K562 (cell line): ENCODE results near the gene RC3H2. TPM values are rescaled to one million over a fixed set of nuclear protein-coding genes. Genes with fewer than 3 reads are reported as not detected.
A peak's percentile ranks its signal among the peaks of the same experiment; 100 is the strongest.

Source experiments
- CC2D1A ChIP-seq: fragments of 450-650 bp; IDR thresholded peaks from 2 replicates; pipeline ENCODE4 v1.6.1; 2017; ENCODE audit warnings: mild to moderate bottlenecking
- CHD2 ChIP-seq: IDR thresholded peaks from 2 replicates; pipeline ENCODE4 v1.6.1; 2011; ENCODE audit warnings: low read depth, low read length
- CSDE1 ChIP-seq, 2 experiments: fragments of 450-650 bp; IDR thresholded peaks; 2 replicates each; pipeline ENCODE4 v1.6.1; 2016; ENCODE audit warnings: mild to moderate bottlenecking in 1 of 2
- DIDO1 ChIP-seq: fragments of 450-650 bp; IDR thresholded peaks from 2 replicates; pipeline ENCODE4 v1.6.1; 2016; ENCODE audit warnings: low read depth, missing biosample characterization, missing genetic modification characterization
- DNMT1 ChIP-seq: fragments of 450-650 bp; IDR thresholded peaks from 2 replicates; pipeline ENCODE4 v1.6.1; 2016; ENCODE audit warnings: antibody characterized with exemption, mild to moderate bottlenecking
- EZH2 ChIP-seq: IDR thresholded peaks from 2 replicates; pipeline ENCODE4 v1.6.1; 2012; ENCODE audit warnings: low read depth, mild to moderate bottlenecking, inconsistent platforms, low read length, borderline replicate concordance
- GABPA ChIP-seq: fragments of 200-800 bp; sonication (Bioruptor generic); conservative IDR thresholded peaks from 2 replicates; pipeline ENCODE4 v1.6.1; 2016; ENCODE audit warnings: low read depth, missing genetic modification characterization, missing compliant biosample characterization
- GTF2B ChIP-seq: IDR thresholded peaks from 2 replicates; pipeline ENCODE4 v1.6.1; 2011; ENCODE audit not compliant: insufficient read length; ENCODE audit errors: extremely low read depth
- HMG20B ChIP-seq: fragments of 250-450 bp; sonication (Bioruptor Pico); IDR thresholded peaks from 2 replicates; pipeline ENCODE4 v1.5.0; 2021; ENCODE audit warnings: mild to moderate bottlenecking
- KAT2B ChIP-seq: IDR thresholded peaks from one replicate; pipeline ENCODE4 v1.6.1; 2012; ENCODE audit warnings: low read depth, mild to moderate bottlenecking, control low read depth, inconsistent platforms, low read length, moderate library complexity
- KAT8 ChIP-seq: fragments of 450-650 bp; IDR thresholded peaks from 2 replicates; pipeline ENCODE4 v1.6.1; 2016; ENCODE audit warnings: low read depth, mild to moderate bottlenecking
- MXD1 ChIP-seq: fragments of 250-450 bp; sonication (Bioruptor Pico); IDR thresholded peaks from 2 replicates; pipeline ENCODE4 v1.8.0; 2021; ENCODE audit warnings: borderline replicate concordance, mild to moderate bottlenecking, moderate library complexity; ENCODE audit not compliant: poor library complexity, severe bottlenecking
- NRF1 ChIP-seq, 2 experiments: fragments of 450-650 bp; IDR thresholded peaks in 1 of 2; conservative IDR thresholded peaks in 1 of 2; 2 replicates each; pipeline ENCODE4 v1.6.1; 2014; ENCODE audit warnings: mild to moderate bottlenecking in 2 of 2
- PHB2 ChIP-seq: fragments of 450-650 bp; IDR thresholded peaks from 2 replicates; pipeline ENCODE4 v1.6.1; 2017; ENCODE audit warnings: low read depth
- RBM39 ChIP-seq: fragments of 200-400 bp; formaldehyde crosslinking; optimal IDR thresholded peaks from 2 replicates; pipeline ENCODE3; 2018; ENCODE audit warnings: low read depth, low read length
- RCOR1 ChIP-seq, 2 experiments: IDR thresholded peaks; 2 replicates each; pipeline ENCODE4 v1.6.1; 2012; ENCODE audit warnings: low read depth in 2 of 2, low read length in 2 of 2, borderline replicate concordance in 1 of 2, improper control_type of control experiment in 1 of 2
- SRF ChIP-seq, 2 experiments: fragments of 250-450, 450-650 bp in 1 of 2; sonication (Bioruptor Pico) in 1 of 2; sonication (generic) in 1 of 2; formaldehyde crosslinking; IDR thresholded peaks; 2 replicates each; pipeline versions ENCODE4 v1.5.0 to v1.5.1; 2020 to 2022; ENCODE audit warnings: mild to moderate bottlenecking in 1 of 2, missing genetic modification reagents in 1 of 2
- TGIF2 ChIP-seq: sonication (generic); formaldehyde crosslinking; IDR thresholded peaks from 2 replicates; pipeline ENCODE4 v1.8.1; 2022; ENCODE audit warnings: mild to moderate bottlenecking, missing genetic modification reagents, moderate library complexity
- ZBTB9 ChIP-seq: fragments of 450-650 bp; formaldehyde crosslinking; IDR thresholded peaks from 2 replicates; pipeline ENCODE4 v1.4.0; 2020; ENCODE audit warnings: mild to moderate bottlenecking, moderate library complexity
- ZNF444 ChIP-seq: fragments of 250-450 bp; sonication (Bioruptor Pico); IDR thresholded peaks from 2 replicates; pipeline ENCODE4 v1.4.0; 2020; ENCODE audit warnings: mild to moderate bottlenecking, moderate library complexity
- polyA plus RNA-seq, 8 experiments: library from polyadenylated mRNA; depleted of rRNA in 4 of 8; stranded (reverse) in 5 of 8; unstranded in 3 of 8; fragments of >200 nt; fragmentation: Nextera tagmentation in 2 of 8; fragmentation: Illumina TruSeq in 1 of 8; extraction: Ambion mirVana in 2 of 8; extraction: Trizol in 1 of 8; gene quantifications; 2 replicates each; pipeline versions ENCODE4 v1.2.1 to v1.2.3, GENCODE V29; 2011 to 2014; ENCODE audit warnings: inconsistent platforms in 1 of 8, missing spikeins in 1 of 8
- total RNA-seq, 7 experiments: library from RNA; depleted of rRNA in 6 of 7; stranded (reverse); fragments of >200 nt in 6 of 7; fragmentation: Illumina TruSeq in 2 of 7; extraction: Trizol in 2 of 7; gene quantifications; 2 replicates each; pipeline versions ENCODE4 v1.2.1 to v1.2.3, GENCODE V29; 2011 to 2021; ENCODE audit warnings: low replicate concordance in 1 of 7
- TF ChIP-seq, protein P1 (sequence below): fragments of 250-450 bp; sonication (Bioruptor Pico); IDR thresholded peaks from 2 replicates; pipeline ENCODE4 v1.9.0; 2021; ENCODE audit warnings: mild to moderate bottlenecking
- TF ChIP-seq, protein P2 (sequence below): fragments of 450-650 bp; formaldehyde crosslinking; IDR thresholded peaks from 2 replicates; pipeline ENCODE4 v1.4.0; 2022; ENCODE audit warnings: missing genetic modification characterization
- TF ChIP-seq, protein P3 (sequence below): fragments of 450-650 bp; IDR thresholded peaks from 2 replicates; pipeline ENCODE4 v1.6.1; 2017; ENCODE audit warnings: antibody characterized with exemption, mild to moderate bottlenecking

RC3H2 gene
- total and polyA plus RNA-seq, 9 of the 15 experiments (the other 6 are each of a cell fraction or from before 2014, with no cell fraction given) = 5.6 to 35.4 (median 18.6) TPM

GRCh38 chr9:122940454-122940748, 35.2 kb upstream of the RC3H2 start (continued):
- TF ChIP-seq ZBTB9 (CRISPR knock-in tag) = 0 out of 2 replicates have a peak, but pooled peaks have one; percentile 21
- TF ChIP-seq CC2D1A = no peak
- TF ChIP-seq DNMT1 = no peak
- TF ChIP-seq GTF2B = no peak
- TF ChIP-seq, protein P1, sequence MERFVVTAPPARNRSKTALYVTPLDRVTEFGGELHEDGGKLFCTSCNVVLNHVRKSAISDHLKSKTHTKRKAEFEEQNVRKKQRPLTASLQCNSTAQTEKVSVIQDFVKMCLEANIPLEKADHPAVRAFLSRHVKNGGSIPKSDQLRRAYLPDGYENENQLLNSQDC (CRISPR knock-in tag) = no peak
- TF ChIP-seq RBM39 = no peak
- TF ChIP-seq TGIF2 (CRISPR knock-in tag) = no peak
- no peak for TF ChIP-seq KAT8
- TF ChIP-seq, protein P2, sequence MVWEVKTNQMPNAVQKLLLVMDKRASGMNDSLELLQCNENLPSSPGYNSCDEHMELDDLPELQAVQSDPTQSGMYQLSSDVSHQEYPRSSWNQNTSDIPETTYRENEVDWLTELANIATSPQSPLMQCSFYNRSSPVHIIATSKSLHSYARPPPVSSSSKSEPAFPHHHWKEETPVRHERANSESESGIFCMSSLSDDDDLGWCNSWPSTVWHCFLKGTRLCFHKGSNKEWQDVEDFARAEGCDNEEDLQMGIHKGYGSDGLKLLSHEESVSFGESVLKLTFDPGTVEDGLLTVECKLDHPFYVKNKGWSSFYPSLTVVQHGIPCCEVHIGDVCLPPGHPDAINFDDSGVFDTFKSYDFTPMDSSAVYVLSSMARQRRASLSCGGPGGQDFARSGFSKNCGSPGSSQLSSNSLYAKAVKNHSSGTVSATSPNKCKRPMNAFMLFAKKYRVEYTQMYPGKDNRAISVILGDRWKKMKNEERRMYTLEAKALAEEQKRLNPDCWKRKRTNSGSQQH = no peak
- TF ChIP-seq ZNF444 = no peak
- no peak for TF ChIP-seq DIDO1 (tag)
- TF ChIP-seq NRF1 (conservative IDR thresholded peaks at IDR 0.05 in 1 of 2, IDR thresholded peaks at IDR 0.05 in 1 of 2) = no peak
- no peak for TF ChIP-seq KAT2B
- TF ChIP-seq PHB2 = no peak
- TF ChIP-seq, protein P3, sequence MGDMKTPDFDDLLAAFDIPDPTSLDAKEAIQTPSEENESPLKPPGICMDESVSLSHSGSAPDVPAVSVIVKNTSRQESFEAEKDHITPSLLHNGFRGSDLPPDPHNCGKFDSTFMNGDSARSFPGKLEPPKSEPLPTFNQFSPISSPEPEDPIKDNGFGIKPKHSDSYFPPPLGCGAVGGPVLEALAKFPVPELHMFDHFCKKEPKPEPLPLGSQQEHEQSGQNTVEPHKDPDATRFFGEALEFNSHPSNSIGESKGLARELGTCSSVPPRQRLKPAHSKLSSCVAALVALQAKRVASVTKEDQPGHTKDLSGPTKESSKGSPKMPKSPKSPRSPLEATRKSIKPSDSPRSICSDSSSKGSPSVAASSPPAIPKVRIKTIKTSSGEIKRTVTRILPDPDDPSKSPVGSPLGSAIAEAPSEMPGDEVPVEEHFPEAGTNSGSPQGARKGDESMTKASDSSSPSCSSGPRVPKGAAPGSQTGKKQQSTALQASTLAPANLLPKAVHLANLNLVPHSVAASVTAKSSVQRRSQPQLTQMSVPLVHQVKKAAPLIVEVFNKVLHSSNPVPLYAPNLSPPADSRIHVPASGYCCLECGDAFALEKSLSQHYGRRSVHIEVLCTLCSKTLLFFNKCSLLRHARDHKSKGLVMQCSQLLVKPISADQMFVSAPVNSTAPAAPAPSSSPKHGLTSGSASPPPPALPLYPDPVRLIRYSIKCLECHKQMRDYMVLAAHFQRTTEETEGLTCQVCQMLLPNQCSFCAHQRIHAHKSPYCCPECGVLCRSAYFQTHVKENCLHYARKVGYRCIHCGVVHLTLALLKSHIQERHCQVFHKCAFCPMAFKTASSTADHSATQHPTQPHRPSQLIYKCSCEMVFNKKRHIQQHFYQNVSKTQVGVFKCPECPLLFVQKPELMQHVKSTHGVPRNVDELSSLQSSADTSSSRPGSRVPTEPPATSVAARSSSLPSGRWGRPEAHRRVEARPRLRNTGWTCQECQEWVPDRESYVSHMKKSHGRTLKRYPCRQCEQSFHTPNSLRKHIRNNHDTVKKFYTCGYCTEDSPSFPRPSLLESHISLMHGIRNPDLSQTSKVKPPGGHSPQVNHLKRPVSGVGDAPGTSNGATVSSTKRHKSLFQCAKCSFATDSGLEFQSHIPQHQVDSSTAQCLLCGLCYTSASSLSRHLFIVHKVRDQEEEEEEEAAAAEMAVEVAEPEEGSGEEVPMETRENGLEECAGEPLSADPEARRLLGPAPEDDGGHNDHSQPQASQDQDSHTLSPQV = no peak
- no peak for TF ChIP-seq GABPA (tag)
- no peak for TF ChIP-seq SRF (CRISPR knock-in tag; IDR thresholded peaks at IDR 0.05)
- TF ChIP-seq MXD1 (CRISPR knock-in tag) = no peak
- TF ChIP-seq CHD2 = no peak
- no peak; a peak in 1 of 4 replicates for TF ChIP-seq RCOR1 (IDR thresholded peaks at IDR 0.05; ENCODE audit: borderline replicate concordance in 1 of 2, low read depth in 2 of 2, low read length in 2 of 2)
- no peak for TF ChIP-seq EZH2
- no peak for TF ChIP-seq CSDE1 (IDR thresholded peaks at IDR 0.05)
- no peak for TF ChIP-seq HMG20B (CRISPR knock-in tag)
